Stimulated activated CD4-positive, alpha-beta T cell treated with anti-CD3 and anti-CD28 coated beads, Interleukin-2, amount 100 ng/mL, for 24 hours (primary cell): ENCODE measurements around the gene C3orf22.

Experiments used
- DNase-seq, 2 donors: peaks; one replicate each; pipeline ENCODE4 v3.0.0-alpha.2; 2020

Gene C3orf22

DNA sequence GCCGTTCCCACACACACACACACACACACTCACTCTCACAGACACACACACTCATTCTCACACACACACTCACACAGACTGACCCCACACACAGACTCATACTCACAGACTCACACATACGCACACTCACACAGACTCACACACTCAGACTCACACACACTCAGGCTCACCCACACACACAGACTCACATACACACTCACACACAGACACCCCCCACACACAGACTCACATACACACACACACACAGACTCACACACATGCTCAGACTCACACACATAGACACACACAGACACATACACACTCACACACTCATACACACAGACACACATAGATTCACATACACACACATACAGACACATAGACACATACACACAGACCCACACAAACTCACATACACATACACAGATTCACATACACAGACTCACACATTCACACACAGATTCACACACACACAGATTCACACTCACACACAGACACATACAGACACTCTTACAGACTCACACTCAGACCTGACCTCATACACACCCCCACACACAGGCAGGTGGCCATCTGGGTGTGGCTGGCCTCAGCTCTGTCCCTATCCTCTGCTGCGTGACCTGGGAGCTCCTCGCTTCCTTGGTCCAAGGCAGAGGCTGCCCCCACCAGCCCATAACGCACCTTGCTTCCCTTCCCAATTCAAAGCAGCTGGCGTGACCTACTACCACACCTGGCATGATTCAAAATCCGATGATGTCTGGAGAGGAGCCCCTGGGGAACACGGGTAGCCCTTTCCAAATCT lies 1.9 kb downstream of the C3orf22 start:
- DNase-seq, result no peak

DNA sequence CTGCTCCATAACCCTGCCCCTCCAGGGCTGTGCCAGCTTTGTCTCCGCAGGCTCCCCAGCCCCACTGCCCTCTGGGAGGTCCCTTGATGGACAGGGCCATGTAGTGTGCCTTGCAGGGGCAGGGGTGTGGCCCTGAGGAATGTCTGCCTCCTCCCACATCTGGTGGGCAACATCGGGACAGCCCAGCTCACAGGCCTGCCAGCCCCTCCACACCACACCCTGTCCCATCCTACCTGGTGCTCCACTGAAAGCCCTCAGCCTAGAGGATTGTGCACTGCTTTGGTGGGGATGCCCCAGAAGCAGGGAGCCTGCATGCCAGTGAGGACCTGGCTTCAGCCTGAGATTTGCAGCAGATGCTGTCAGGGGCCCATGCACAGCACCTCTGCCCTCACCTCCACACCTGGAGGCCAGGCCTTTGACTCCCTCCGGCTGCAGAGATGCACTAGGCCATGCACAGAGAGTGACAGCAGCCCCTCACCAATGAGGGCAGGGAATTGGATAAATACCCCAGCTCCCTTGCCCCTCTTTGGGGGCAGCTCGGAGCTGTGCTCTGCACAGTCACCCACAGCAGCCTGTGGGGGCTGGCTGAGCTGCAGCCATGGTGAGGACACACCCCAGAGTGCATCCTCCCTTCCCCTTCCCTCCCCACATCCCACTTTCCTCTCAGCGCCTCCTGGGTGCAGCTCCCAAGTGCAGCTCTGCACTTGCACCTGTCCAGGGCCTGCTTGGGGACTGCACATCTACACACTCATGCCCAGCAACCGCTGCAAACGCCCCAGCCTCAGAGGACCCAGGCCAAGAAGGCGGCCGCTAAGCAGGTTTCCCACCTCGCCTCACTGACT lies 2.7 kb downstream of the C3orf22 start:
- DNase-seq, result peak in 1 of 2 donors; percentile 8

DNA sequence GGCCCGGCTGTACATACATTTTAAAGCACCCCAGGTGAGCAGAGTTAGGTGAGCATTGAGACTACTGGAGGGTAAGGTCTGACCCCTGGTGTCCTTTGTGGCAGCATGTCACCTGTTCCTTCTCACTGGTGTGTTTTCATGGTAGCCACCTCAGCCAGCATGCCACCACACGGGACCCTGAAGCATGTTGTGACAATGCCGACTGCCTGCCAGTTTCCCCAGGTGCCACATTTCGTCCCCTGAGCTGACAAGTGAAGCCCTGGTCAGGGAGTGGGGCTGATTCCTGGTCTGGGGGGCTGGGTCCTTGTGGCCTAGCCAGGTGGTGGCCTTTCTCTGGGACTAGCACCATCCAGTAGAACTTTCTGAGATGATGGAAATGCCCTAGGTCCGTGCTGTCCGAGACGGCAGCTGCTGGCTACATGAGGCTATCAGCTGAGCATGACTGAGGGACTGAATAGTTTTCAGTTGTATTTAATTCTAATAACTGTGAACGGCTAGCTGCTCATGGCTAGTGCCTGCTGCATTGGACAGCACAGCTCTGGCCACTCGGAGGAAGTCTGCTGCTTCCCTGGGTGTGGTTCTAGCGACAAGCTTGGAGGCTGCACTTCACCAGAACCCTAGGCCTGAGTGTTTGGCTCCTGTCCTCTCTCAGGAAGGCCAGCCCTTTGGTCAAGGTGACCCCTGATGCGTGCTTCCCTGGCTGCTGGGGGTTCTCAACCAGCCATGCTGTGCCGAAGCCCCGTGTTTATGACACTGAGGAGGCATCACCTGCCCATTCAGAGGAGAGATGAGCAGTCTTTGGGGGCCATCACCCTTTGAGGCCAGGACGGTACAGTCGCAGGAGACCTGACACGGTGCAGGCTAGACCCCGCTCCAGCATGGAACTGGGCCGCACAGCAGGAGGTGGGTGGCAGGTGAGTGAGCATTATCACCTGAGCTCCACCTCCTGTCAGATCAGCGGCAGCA lies 3.9 kb downstream of the C3orf22 start:
- DNase-seq, result peak in 1 of 2 donors; percentile 13

DNA sequence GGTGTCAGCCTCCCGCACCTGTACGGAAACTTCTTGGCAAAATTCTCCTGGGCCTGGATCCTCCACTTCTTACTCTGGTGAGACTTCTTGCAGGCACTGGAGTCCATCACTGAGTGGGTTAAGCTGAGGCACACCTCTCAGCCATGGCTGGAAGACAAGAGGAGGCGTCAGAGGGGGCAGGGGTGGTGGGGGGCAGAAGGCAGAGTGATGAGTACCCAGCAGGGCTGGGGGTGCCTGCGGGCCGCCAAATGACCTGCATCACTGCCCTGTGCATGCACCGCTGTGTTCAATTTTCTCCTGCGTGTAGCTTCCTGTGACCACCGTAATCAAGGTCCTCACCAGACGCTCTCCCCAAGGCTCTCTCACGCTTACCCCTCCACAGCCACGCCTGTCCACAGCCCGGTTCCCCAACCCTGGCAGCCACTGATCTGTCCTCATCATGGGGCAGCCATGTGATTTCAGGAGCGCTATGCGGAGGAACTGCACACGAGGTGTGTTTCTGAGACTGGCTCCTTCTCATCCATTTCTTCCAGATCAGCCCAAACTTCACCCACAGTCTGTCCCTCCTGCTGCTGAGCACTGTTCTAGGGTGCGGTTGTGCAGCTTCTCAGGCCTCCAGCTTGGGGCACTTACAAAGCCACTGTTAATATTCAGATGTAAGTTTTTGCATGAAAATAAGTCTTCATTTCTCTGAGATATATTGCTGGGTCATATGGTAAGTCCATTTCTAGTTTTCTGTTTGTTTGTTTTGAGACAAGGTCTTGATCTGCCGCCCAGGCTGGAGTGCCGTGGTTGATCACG lies 5.2 kb downstream of the C3orf22 start:
- DNase-seq, result peak in 1 of 2 donors; percentile 9

DNA sequence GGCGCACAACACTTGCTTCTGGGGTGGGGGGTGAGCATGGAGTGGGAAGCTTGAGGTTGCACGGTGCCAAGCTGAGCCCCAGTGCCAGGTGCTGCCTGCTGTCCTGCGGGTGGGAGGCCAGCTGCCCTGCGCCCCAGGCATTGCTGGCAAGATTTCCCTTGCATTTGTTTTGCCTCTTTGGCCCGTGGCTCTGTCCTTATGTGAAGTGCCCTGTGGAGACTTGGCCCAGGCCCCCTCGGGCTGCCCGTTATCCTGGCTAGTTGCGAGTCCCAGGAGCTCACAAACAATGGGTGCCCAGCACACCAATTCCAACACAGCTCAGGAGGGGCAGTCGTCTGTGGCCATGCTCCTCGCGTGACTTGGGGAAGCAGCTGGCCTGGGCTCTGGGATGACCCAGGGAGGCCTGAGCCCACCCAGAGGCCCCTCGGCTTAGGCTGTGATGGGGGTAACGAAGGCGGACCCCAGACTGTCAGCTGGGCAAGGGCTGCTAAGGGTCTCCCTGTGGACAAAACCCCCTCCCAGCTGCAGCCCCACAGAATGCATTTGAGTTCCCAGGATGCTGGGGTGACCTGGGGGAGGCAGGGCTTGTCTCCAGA lies 5.9 kb downstream of the C3orf22 start:
- DNase-seq, result no peak

DNA sequence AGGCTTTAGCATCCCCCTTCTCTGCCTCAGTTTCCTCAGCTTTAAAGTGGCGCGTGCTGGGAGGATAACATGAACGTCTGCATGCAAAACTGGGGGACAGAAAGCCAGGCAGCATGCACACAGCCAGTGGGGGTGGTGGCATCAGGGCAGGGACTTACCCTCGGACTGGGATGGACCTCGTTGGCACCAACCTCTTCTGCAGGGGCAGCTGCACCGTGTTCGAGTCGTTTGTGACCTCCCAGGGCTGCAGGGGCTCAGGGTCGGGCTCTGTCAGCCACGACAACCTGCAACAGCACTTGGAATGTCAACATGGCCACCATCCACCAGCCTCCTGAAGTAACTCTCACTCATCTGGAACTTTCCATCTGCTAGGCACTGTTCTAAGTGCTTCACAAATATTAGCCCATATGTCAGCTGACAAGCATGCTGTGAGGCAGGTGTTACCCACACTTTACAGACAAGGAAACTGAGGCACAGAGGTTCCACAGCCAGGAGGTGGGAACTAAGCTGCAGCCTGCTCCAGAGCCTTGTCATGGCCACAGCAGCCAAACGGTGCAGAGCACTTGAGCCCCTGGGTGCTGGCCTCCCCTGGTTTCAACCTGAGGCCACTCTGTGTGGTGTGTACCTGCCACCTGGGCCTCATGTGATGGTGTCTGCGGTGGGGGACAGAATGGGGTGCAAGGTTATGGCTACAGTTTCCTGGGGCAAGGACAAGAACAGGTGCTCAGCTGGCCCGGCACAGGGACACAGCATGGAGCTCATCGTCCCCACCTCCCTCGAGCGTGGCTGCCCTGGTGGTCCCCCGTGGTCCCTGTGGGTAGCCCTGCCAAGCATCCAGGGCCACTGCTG lies 6.7 kb downstream of the C3orf22 start:
- peak in 1 of 2 donors; percentile 8 for DNase-seq

DNA sequence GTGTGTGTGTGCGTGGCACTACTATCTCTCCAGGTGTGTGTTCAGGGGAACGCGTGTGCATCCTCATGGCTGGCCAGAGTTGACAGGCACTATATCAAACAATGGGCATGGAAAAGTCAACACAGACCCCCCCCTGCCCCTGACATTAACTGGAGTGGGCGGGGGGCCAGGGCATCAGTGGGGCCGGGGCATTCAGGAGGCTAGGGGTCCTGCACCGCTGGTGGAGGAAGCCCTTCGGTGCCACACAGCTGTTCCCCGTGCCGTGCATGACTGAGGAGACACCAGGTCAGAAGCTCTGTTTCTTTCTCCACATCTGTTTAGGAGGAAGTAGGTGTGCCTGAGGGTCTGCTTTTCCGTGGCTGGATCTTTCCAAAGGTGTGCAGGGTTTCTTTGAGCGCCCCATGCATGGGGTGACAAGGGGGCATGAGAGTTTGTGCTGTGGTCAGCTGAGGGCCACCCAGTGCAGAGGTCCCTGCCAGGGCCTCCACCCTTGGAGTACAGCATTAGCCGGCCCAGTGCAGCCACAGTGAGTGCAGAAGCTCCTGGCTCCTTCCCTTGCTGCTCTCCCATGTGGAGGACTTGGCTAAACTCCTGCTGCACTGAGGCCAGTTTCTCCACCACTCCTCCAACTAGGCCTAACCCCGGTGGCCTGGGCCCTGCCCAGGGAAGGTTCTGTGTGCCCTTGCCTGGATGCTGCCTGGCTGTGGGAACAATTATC lies 7.5 kb downstream of the C3orf22 start:
- DNase-seq, result peak in 1 of 2 donors; percentile 9

DNA sequence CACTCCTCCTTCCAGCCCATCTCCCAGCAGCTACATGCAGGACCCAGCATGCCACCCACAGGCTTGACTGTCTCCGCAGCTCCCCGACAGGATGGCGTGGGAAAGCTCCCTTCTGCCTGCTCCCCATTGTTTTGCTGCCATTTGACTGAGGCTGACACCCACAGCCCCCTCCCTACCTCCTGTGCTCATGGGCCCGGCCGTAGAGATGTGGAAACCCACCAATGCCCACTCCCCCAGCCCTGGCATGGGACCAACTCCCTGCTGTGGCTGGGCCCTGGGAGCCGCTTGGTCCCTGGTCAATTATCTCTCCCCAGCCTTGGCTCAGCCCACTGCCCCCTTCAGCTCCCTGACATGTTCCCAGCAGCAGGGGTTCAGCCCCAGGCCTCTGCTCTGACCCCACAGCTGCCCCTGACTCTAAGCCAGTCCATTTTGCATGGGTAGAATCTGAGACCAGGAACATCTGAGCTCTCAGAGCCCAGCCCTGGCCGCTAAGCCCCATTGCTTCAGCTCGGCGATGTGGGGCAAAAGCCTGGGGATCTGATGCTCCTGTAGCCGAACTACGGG lies 8.2 kb downstream of the C3orf22 start:
- peak in 1 of 2 donors; percentile 4 for DNase-seq

DNA sequence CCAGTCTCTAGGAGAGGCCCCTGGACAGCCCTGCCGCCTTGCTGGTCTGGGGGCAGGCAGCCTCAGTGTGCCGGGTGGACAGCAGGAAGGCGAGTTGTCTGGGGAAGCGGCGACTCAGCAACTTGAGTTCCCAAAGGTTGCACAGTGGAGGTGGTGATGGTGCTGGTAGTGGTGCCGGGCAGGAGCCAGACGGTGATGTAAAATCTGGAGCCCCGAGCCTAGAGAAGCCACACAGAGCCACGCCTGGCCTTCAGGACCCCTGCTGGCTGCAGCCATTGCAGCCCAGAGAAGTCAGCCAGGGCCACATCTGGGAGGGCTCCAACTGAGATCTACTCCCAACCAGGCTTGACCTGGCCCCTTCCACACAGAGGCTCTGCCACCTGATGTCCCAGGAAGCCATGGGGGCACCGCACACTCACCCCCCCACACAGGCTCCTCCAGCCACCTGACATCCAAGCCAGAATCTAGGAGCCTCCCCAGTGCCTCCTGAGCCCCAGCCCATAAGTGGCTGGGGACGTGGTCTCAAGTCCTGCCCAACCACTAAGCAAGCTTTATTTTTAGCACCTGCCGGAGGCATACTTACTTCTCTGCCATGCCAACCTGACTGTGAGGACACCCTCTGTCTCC lies 8.8 kb downstream of the C3orf22 start:
- peak in 1 of 2 donors; percentile 11 for DNase-seq

DNA sequence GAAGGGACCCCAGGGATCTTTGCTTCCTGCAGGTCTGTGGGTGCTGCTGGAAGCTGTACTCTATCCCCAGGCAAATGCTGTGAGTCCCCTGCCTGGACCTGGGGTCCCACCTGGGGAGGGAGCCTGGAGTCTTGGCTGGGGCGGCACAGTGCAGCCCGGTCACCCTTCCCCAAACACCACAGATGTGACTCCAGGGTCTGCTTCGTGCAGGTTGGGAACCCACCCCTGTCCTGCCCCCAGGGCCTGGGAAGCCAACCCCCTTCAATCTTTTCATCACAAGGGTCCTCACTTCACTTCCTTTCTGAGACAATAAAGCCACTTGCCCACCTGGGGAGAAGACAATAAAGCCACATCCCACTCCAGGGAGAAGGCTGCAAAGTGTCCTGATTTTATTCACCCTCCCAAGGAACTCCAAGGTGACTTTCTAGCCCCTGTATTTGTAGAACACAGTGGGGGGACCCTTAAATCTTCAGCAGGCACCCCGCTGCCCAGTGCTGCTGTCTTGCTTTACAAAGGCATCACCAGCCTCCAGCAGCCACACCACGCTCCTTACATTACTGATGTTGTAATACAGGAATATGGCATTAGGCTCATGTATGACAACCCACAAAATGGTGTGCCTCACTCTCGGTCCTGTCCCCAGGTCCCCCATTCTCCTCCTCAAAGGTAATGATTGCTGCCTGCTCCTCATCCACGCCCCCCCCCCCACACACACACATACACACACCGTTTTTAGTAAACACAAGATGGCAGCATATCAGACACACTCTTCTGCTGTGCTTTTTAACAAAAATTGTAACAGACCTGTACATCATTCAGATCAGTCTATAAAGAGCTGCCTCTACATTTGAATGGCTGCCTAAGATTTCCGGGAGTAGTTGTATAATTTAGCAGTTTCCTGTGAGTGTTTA lies 9.9 kb downstream of the C3orf22 start:
- DNase-seq, result no peak

DNA sequence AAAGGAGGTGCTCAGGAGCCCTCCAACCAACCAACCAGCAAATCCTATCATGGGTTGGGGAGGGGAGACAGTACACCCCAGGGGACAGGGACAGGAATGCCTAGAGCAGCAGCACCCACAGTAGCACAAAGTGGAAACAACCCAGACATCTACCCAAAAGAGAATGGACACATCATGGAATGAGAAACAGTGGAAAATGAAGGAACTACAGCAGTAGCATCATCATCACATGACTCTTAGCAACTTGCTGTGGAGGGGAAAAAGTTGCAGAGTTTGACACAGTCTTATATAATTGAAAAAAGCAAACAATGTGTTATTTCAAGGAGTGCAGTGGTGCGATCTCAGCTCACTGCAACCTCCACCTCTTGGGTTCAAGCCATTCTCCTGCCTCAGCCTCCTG lies 11.0 kb downstream of the C3orf22 start:
- DNase-seq, result no peak

DNA sequence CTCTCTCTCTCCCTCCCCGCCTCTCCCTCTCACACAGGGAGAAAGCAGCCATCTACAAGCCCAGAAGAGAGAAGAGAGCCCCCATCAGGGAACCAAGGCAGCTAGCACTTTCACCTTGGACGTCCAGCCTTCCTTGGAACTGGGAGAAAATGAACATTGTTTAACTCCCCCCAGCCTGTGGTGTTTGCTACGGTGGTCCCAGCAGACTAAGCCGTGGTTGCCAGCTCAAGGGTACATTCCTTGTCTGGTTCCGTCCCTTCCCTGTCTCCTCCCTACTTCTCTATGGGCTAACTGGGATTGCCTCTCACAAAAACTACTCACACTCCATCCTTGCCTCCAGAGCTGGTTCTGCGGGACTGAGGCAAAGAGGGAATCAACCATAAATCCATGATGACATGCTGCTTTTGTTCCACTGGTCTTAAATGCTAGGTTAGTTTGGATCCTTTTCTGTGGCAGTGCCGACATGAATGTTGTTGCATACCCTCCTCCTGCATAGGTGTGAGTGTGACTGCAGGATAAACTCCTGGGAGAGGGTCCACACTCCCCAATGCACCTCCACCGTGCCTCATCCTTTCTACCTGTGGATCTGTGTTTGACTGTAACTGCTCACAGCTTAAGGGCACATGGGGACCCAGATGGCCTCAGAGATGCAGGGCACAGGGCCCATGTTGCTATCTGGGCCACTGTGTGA lies 12.0 kb downstream of the C3orf22 start:
- DNase-seq, result no peak

DNA sequence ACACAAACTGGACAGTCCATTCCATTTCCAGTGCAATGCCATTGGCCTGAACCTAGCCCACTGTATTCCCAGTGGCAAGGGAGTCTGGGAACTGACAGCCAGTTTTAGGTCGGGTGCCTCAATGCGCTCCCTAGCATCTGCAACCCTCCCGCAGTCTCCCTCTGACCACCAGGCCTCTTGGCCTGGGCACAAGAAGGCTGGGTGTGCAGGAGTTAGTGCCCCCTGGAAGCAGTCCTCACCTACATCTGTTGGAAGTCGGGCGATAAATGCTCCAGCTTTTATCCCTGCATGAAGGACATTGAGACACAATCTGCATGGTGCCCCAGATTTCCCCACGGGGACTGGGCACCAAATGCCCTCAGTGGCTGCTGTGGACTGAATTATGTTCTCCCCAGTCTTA lies 12.7 kb downstream of the C3orf22 start:
- DNase-seq, result no peak

DNA sequence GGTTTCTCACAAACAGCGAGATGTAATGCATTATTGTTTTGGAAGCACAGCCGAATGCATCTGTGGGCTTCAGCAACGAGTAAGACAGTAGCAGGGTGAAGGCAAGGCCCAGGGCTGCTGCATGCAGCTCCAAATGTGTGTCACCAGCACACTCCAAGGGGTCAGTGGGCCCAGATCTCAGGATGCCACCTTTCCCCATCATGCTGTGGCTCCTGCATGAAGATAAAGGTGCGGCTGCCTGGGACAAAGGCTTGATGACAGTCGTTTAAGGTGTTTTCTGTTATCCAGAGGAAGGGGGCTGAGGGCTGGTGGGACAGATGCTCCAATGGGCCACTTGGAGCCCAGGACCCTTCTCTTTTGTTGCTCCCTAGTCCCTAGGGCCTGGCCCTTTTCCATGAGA lies 13.2 kb downstream of the C3orf22 start:
- no peak for DNase-seq

DNA sequence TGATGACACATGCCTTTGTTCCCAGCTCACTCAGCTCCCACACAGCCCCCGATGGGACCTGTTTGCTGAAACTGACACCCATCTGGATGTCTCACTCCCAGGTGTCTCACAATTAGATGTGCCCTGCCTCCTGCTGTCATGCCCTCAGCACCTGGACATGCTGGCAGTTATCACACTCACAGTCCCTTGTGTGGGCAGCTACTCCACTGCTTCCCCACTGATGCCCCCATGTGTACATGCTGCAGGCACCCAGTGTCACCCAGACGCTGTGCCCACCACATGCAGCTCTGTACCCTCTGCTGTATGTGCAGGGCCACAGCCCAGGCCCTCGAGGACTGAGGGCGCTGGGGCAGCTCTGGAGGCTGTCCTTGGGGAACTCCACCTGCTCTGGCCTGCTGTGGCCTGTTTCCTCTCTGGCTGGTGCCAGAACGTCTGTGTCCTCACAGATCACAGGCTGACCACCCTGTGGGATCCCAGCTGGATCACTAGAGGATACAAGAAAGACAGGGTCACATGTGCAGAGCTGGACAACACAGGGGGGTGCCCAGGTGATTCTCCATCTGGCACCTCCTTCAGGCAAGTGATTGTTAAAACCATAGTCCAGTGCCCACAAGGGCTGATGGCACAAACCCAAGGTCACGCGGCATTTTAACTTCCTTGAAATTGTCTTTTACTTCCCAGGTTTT lies 14.0 kb downstream of the C3orf22 start:
- no peak for DNase-seq

DNA sequence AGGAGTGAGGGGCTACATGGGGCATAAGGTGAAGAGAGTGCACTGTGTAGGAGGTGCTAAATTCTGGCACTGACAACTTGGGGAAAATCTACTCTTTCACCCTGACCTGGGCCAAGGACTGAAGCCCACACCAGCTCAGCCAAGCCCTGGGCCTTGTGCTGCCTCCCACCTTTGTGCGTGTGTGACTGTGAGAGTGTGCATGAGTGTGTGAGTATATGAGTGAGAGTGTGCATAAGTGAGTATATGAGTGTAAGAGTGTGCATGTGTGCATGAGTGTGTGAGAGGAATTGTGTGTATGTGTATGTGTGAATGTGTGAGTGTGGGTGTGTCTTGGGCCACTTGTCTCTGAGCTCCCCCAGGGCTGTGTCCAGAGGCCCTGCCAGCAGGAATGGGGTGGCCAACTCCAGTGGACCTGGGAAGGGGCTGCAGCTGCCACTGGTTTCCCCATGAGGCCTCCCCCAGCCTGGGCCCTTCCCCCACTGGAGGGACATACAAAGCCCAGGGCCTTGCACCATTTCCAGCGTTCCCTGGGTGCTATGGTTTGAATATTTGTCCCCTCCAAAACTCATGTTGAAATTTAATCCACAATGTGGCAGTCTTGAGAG lies 15.2 kb downstream of the C3orf22 start:
- no peak for DNase-seq
